ENCODE data around the gene C11orf68.
A peak's percentile ranks its signal among the peaks of the same experiment; 100 is the strongest.

The C11orf68 gene

GRCh38 chr11:65899356-65900124, 19.3 kb downstream of the C11orf68 start:
- TF ChIP-seq CTCF (IDR thresholded peaks at IDR 0.05; ENCODE audit: extremely low read depth, missing control alignments): no peak
- DNase-seq (ENCODE audit: low spot score): peak; percentile 74

DNA sequence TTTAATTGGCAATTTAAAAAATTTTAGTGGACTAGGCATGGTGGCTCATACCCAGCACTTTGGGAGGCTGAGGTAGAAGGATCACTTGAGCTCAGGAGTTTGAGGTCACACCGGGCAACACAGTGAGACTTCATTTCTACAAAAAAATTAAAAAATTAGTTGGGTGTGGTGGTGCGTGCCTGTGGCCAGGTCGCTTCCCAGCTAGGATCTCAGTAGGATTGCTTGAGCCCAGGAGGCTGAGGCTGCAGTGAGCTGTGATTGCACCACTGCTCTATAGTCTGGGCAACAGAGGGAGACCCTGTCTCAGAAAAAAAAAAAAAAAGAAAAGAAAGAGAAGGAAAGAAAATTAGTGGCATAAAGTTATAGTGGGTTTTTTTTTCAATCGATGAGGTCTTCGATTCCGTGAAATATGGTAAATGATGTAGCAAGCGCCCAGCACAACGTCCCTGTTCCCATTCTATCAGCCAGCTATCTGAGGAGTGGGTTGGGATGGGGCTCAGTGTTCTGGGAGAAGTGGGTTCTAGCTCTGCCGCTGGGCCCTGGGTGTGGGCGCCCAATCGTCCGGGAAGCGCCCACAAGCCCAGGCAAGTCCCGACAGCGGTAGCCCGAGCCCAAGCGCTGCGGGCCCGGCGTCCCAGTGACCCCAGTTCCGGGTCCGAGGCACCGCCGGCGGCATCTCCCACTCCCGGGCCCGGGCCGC, 20.1 kb downstream of the C11orf68 start:
- TF ChIP-seq CTCF (IDR thresholded peaks at IDR 0.05; ENCODE audit: extremely low read depth, missing control alignments): no peak
- no peak for DNase-seq (ENCODE audit: low spot score)

- DNase-seq (ENCODE audit: low spot score): no peak
- no peak for TF ChIP-seq CTCF (IDR thresholded peaks at IDR 0.05; ENCODE audit: extremely low read depth, missing control alignments)
Measured at GRCh38 chr11:65897020-65897471, 21.8 kb downstream of the C11orf68 start.

DNA sequence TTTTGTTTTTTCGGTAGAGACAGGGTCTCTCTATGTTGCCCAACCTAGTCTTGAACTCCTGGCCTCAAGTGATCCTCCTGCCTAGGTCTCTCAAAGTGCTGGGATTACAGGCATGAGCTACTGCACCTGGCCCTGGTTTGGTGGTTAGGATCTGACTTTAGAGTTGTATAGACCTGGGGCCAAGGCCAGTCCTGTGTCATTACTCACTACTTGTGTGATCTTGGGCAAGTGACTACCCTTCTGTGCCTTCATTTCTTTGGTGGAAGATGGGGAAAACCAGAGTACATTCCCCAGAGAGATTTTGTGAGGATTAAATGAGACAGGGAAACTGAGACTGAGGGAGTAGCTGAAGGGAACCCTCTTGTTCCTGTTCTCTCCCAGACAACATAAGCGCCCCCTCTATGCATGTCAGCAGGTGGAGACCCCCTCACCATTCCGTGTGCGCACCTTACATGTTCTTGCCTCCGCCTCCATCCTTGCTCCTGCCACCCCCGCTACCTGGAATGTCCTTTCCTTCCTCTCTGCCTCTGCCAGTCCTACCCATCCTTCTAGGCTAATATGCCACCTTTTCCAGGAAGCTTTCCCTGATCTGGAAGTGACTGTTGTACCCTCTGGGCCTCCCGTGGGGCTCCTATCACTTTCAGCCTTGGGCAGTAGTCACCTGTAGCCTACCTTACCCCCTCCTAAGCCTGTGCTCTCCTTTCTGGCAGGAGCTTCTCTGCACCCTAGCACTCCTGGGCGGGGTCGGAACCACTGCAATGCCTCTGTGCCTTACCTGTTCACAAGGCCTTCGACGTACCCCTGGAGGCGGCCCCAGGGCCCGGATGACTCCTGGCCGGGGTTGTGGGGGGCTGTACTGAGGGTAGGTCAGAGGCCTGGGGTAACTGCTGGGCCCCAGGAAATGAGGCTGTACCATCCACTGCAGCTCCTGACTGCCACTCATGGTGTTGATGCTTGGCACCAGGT, 22.5 kb downstream of the C11orf68 start:
- no peak for DNase-seq (ENCODE audit: low spot score)
- TF ChIP-seq CTCF (IDR thresholded peaks at IDR 0.05; ENCODE audit: extremely low read depth, missing control alignments): no peak

DNA sequence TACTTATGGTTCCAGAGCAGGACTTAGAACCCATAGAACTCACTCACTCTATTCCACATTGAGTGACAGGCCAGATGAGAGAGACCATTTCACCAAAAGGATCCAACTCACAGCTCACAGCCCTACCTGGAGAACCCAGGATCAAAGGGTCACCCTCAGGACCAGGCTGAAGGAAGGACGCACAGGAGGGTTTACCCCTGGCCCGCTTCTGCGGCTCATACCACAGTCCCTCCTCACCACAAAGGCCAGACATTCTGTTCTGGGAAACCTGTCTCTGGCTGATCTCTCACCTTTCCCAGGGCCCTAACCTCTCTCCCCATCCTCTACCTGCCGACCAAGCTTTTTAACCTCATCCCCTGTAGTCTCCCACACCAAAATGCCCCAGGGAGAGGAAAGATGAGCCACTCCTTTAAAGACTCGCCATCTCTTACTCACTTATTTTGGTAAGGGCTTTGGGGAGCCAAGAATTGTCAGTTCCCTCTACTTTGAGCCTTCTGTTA, 23.3 kb downstream of the C11orf68 start:
- no peak for TF ChIP-seq CTCF (IDR thresholded peaks at IDR 0.05; ENCODE audit: extremely low read depth, missing control alignments)
- no peak for DNase-seq (ENCODE audit: low spot score)

- no peak for TF ChIP-seq CTCF (IDR thresholded peaks at IDR 0.05; ENCODE audit: extremely low read depth, missing control alignments)
- no peak for DNase-seq (ENCODE audit: low spot score)
Measured at GRCh38 chr11:65894034-65894591, 24.7 kb downstream of the C11orf68 start.

All from GM20000 (cell line).